Natural killer cell (primary cell): ENCODE data around the gene POLK. TPM values are rescaled to one million over a fixed set of nuclear protein-coding genes. Genes with fewer than 3 reads are reported as not detected.

Experiments used
- ATAC-seq, 3 donors: fragments of 150-1000 bp in 2 of 3; fragments of 200-7000 bp in 1 of 3; cut with Tn5 transposase; 1 replicate in 1 of 3; 2 replicates in 2 of 3; pipeline ENCODE4 v1.10.0; 2021; ENCODE audit warnings: mild to moderate bottlenecking in 2 of 3, moderate library complexity in 2 of 3
- DNase-seq, 2 donors: peaks; one replicate each; pipeline versions ENCODE4 v3.0.0 to v3.0.0-alpha.2; 2013 to 2021; ENCODE audit warnings: mixed read lengths in 1 of 2
- H3K27ac ChIP-seq: one replicate; pipeline ENCODE4 v1.5.1; 2013; ENCODE audit warnings: mild to moderate bottlenecking, low read length
- H3K27me3 ChIP-seq: one replicate; pipeline ENCODE4 v1.6.1; 2013; ENCODE audit warnings: low read length; ENCODE audit not compliant: control insufficient read depth, insufficient read depth
- H3K36me3 ChIP-seq: one replicate; pipeline ENCODE4 v1.6.1; 2013; ENCODE audit warnings: low read length; ENCODE audit not compliant: control insufficient read depth, insufficient read depth
- H3K4me1 ChIP-seq: one replicate; pipeline ENCODE4 v1.6.1; 2013; ENCODE audit warnings: low read length; ENCODE audit not compliant: control insufficient read depth, insufficient read depth
- H3K4me3 ChIP-seq: one replicate; pipeline ENCODE4 v1.5.1; 2013; ENCODE audit warnings: low read length
- H3K9me3 ChIP-seq: one replicate; pipeline ENCODE4 v1.6.1; 2013; ENCODE audit warnings: low read length; ENCODE audit not compliant: control insufficient read depth, insufficient read depth
- H3K27ac Mint-ChIP-seq, 2 donors: one replicate each; pipeline ENCODE4 v1.8.0; 2022; ENCODE audit warnings: mild to moderate bottlenecking in 2 of 2, mixed read lengths in 2 of 2, moderate library complexity in 1 of 2
- H3K27me3 Mint-ChIP-seq, 2 donors: one replicate each; pipeline ENCODE4 v1.8.0; 2022; ENCODE audit warnings: low read depth in 2 of 2, mixed read lengths in 2 of 2
- H3K36me3 Mint-ChIP-seq: one replicate; pipeline ENCODE4 v1.8.0; 2022; ENCODE audit warnings: mixed read lengths
- H3K4me1 Mint-ChIP-seq, 2 donors: one replicate each; pipeline ENCODE4 v1.8.0; 2022; ENCODE audit warnings: mixed read lengths in 2 of 2
- H3K4me3 Mint-ChIP-seq: one replicate; pipeline ENCODE4 v1.8.0; 2022; ENCODE audit warnings: mild to moderate bottlenecking, moderate library complexity, mixed read lengths
- H3K9me3 Mint-ChIP-seq, 2 donors: one replicate each; pipeline ENCODE4 v1.8.0; 2022; ENCODE audit warnings: mixed read lengths in 2 of 2
- WGBS: methylation state at CpG from one replicate; pipeline ENCODE4 v1.1.7; 2013; ENCODE audit warnings: missing lambda C conversion rate; ENCODE audit not compliant: insufficient coverage; 5-methylcytosine and 5-hydroxymethylcytosine counted together
- intact Hi-C: fragments of 100-400 bp; cut with micrococcal nuclease; formaldehyde crosslinking; loops from one replicate; pipeline ENCODE4 v1.14.2; 2022
- total RNA-seq, 4 donors: library from RNA; stranded (reverse); fragments of 120-200 nt in 1 of 4; gene quantifications; one replicate each; pipeline versions ENCODE4 v1.2.3 to v1.2.4, GENCODE V29; 2013 to 2022
- TF ChIP-seq, protein P1 (sequence below): fragments of 200-600 bp; IDR thresholded peaks from one replicate; pipeline ENCODE4 v1.8.0; 2022; ENCODE audit warnings: antibody characterized with exemption

POLK gene
- total RNA-seq, 3 donors from 2014 or later (not counting 1 experiment from before 2014, with no cell fraction given), result 16.8 to 21.5 (median 21.4) TPM

GRCh38 chr5:75514323-75514722, 2.6 kb downstream of the POLK start:
- H3K4me1 ChIP-seq, result peaks cover 14% of the 10 kb centered on the region
- no peaks in the 10 kb centered on the region for H3K9me3 ChIP-seq
- Mint-ChIP-seq H3K27me3 (no peaks in the 10 kb centered on the region), H3K36me3 (no peaks in the 10 kb centered on the region), H3K4me3 (no peak overlapping the region), H3K9me3 (no peaks in the 10 kb centered on the region), H3K27ac (peak overlapping the region in 1 of 2 donors; percentile 10), H3K4me1 (peaks cover 49 to 51% of the 10 kb centered on the region in 2 donors)
- H3K4me3 ChIP-seq, result no peak overlapping the region
- no peak for ATAC-seq
- intact Hi-C loops, result loop anchor here (10.0 kb wide), 2 partner anchors 160 to 1950 kb away; partner anchors contain the start of genes ANKRA2 and UTP15
- WGBS, result 100% methylated on average over 1 of the region's 3 CpGs
- TF ChIP-seq, protein P1, sequence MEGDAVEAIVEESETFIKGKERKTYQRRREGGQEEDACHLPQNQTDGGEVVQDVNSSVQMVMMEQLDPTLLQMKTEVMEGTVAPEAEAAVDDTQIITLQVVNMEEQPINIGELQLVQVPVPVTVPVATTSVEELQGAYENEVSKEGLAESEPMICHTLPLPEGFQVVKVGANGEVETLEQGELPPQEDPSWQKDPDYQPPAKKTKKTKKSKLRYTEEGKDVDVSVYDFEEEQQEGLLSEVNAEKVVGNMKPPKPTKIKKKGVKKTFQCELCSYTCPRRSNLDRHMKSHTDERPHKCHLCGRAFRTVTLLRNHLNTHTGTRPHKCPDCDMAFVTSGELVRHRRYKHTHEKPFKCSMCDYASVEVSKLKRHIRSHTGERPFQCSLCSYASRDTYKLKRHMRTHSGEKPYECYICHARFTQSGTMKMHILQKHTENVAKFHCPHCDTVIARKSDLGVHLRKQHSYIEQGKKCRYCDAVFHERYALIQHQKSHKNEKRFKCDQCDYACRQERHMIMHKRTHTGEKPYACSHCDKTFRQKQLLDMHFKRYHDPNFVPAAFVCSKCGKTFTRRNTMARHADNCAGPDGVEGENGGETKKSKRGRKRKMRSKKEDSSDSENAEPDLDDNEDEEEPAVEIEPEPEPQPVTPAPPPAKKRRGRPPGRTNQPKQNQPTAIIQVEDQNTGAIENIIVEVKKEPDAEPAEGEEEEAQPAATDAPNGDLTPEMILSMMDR, result no peak
- no peak for DNase-seq
- H3K36me3 ChIP-seq, result no peaks in the 10 kb centered on the region
- no peaks in the 10 kb centered on the region for H3K27me3 ChIP-seq
- H3K27ac ChIP-seq, result no peak overlapping the region

DNA sequence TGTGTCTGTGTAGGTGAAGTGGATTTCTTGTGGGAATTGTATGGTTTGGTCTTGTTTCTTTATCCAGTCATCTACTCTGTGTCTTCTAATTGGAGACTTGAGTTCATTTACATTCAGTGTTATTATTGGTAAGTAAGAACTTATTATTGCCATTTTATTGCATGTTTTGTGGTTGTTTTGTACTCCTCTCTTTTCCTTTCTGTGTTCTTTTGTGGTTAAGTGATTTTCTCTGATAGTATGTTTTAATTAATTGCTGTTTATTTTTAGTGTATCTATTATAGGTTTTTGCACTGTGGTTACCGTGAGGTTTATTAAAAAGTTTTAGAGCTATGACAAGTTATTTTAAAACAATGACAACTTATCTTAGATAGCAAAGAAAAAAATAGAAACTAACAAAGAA, 8.1 kb downstream of the POLK start:
- H3K27ac Mint-ChIP-seq, result no peak overlapping the region
- TF ChIP-seq, protein P1, result no peak
- DNase-seq (no peak), ATAC-seq (no peak)
- Histone ChIP-seq H3K9me3 (peaks cover 9% of the 10 kb centered on the region), H3K27ac (no peak overlapping the region), H3K36me3 (no peaks in the 10 kb centered on the region), H3K27me3 (no peaks in the 10 kb centered on the region), H3K4me3 (no peak overlapping the region), H3K4me1 (no peaks in the 10 kb centered on the region)
- H3K36me3 Mint-ChIP-seq, result peaks cover 14% of the 10 kb centered on the region
- WGBS, result no CpG with 5 or more reads among the region's 1 CpG
- H3K27me3 Mint-ChIP-seq, result no peaks in the 10 kb centered on the region
- H3K9me3 Mint-ChIP-seq, result peaks cover 0 to 6% of the 10 kb centered on the region in 2 donors
- no peak overlapping the region for H3K4me3 Mint-ChIP-seq
- intact Hi-C loops, result loop anchor here (10.0 kb wide), 2 partner anchors 155 to 1955 kb away; partner anchors contain the start of genes ANKRA2 and UTP15
- H3K4me1 Mint-ChIP-seq, result peaks cover 23 to 38% of the 10 kb centered on the region in 2 donors

DNA sequence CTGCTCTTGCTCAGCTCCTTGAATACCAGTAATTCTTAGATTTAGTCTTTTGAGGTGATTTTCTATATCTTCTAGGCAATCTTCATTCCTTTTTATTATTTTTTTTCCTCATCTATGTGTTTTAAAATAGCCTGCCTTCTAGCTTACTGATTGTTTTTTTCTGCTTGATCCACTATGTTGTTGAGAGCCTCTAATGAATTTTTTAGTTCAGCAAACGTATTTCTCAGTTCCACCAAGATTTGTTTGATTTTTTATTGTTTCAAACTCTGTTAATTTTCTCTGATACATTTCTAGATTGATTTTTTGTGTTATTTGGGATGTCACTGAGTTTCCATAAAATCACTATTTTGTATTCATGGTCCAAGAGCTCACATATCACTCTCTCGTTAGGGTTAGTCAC, 9.5 kb downstream of the POLK start:
- Histone ChIP-seq H3K36me3 (no peaks in the 10 kb centered on the region), H3K9me3 (peaks cover 9% of the 10 kb centered on the region), H3K4me1 (no peaks in the 10 kb centered on the region), H3K27ac (no peak overlapping the region), H3K4me3 (no peak overlapping the region), H3K27me3 (no peaks in the 10 kb centered on the region)
- Mint-ChIP-seq H3K27me3 (no peaks in the 10 kb centered on the region), H3K4me3 (no peak overlapping the region), H3K4me1 (peaks cover 29 to 38% of the 10 kb centered on the region in 2 donors), H3K27ac (no peak overlapping the region), H3K36me3 (peaks cover 14% of the 10 kb centered on the region), H3K9me3 (peaks cover 0 to 6% of the 10 kb centered on the region in 2 donors)
- no peak for DNase-seq
- TF ChIP-seq, protein P1, result no peak
- WGBS, result no CpG with 5 or more reads among the region's 2 CpGs
- ATAC-seq, result no peak
- intact Hi-C loops, result no loop called here

DNA sequence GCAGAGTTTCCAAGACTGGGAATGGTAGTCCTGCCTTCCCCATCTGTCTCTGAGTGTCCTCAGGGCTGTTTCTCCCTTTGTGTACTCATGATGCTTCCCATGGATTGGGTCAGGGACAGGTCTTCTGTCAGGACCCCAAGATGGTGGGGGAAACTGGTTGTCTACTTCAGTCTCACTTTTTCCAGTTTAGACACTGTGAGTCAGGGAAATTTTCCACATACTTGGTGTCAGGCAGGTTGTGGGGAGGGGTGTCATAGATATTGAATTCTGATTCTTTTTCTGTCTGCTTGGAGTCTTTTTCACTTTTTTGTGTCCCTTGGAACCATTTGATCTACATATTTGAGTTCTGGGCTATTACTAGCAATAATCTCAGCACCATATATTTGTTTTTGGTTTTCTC, 10.3 kb downstream of the POLK start:
- Mint-ChIP-seq H3K27me3 (no peaks in the 10 kb centered on the region), H3K36me3 (peaks cover 14% of the 10 kb centered on the region), H3K4me3 (no peak overlapping the region), H3K4me1 (peaks cover 26 to 35% of the 10 kb centered on the region in 2 donors), H3K9me3 (peaks cover 0 to 6% of the 10 kb centered on the region in 2 donors), H3K27ac (no peak overlapping the region)
- Histone ChIP-seq H3K9me3 (peaks cover 9% of the 10 kb centered on the region), H3K27me3 (no peaks in the 10 kb centered on the region), H3K36me3 (no peaks in the 10 kb centered on the region), H3K4me3 (no peak overlapping the region), H3K27ac (no peak overlapping the region), H3K4me1 (peaks cover 2% of the 10 kb centered on the region)
- DNase-seq (no peak), ATAC-seq (no peak)
- TF ChIP-seq, protein P1, result no peak
- intact Hi-C loops, result no loop called here
